CMK (cell line): ENCODE data around the gene CACNG8.

Source experiments
- DNase-seq: peaks from one replicate; pipeline ENCODE4 v3.0.0-alpha.2; 2010; ENCODE audit warnings: low read depth

CACNG8 gene

GRCh38 chr19:53992211-53992610 is 29.5 kb downstream of the CACNG8 start:
- DNase-seq, result no peak

GRCh38 chr19:53992815-53993214 is 30.1 kb downstream of the CACNG8 start:
- no peak for DNase-seq

- DNase-seq, result no peak
Measured at GRCh38 chr19:53993448-53993847, 30.7 kb downstream of the CACNG8 start.

- no peak for DNase-seq
Measured at GRCh38 chr19:53994811-53995210, 32.1 kb downstream of the CACNG8 start.

- DNase-seq, result no peak
Measured at GRCh38 chr19:53998223-53998622, 35.5 kb downstream of the CACNG8 start.

- no peak for DNase-seq
Measured at GRCh38 chr19:53999694-54000093, 37.0 kb downstream of the CACNG8 start.

GRCh38 chr19:54001496-54001895 is 38.8 kb downstream of the CACNG8 start:
- DNase-seq, result no peak

GRCh38 chr19:54002495-54003315 is 40.0 kb downstream of the CACNG8 start:
- no peak for DNase-seq

GRCh38 chr19:54009440-54009839 is 46.7 kb downstream of the CACNG8 start:
- DNase-seq, result no peak

GRCh38 chr19:54010474-54010873 is 47.7 kb downstream of the CACNG8 start:
- DNase-seq, result no peak

GRCh38 chr19:54011507-54012211 is 48.9 kb downstream of the CACNG8 start:
- no peak for DNase-seq

- DNase-seq, result no peak
Measured at GRCh38 chr19:54013866-54014265, 51.1 kb downstream of the CACNG8 start.

- no peak for DNase-seq
Measured at GRCh38 chr19:54014920-54015560, 52.3 kb downstream of the CACNG8 start.

- DNase-seq, result no peak
Measured at GRCh38 chr19:54017261-54017660, 54.5 kb downstream of the CACNG8 start.

GRCh38 chr19:54021363-54021762 is 58.6 kb downstream of the CACNG8 start:
- DNase-seq, result no peak

GRCh38 chr19:54021932-54022331 is 59.2 kb downstream of the CACNG8 start:
- no peak for DNase-seq

- DNase-seq, result no peak
Measured at GRCh38 chr19:54023191-54023590, 60.5 kb downstream of the CACNG8 start.

GRCh38 chr19:54024660-54025059 is 61.9 kb downstream of the CACNG8 start:
- DNase-seq, result no peak

- DNase-seq, result no peak
Measured at GRCh38 chr19:54026656-54027055, 63.9 kb downstream of the CACNG8 start.

- DNase-seq, result no peak
Measured at GRCh38 chr19:54029301-54029700, 66.6 kb downstream of the CACNG8 start.

GRCh38 chr19:54029930-54030490 is 67.3 kb downstream of the CACNG8 start:
- peak; percentile 15 for DNase-seq

- DNase-seq, result no peak
Measured at GRCh38 chr19:54030895-54031586, 68.3 kb downstream of the CACNG8 start.
